GM21381 (cell line): Measurements from ENCODE around the gene RNF41.
"Not testable (repeated sequence)": the region's sequence is repeated elsewhere in the genome, so short reads cannot be mapped to it uniquely, and the experiment has no call there.

Source experiments
- ATAC-seq: cut with Tn5 transposase; IDR thresholded peaks from one replicate; pipeline ENCODE4 v1.9.1; 2021; ENCODE audit warnings: mild to moderate bottlenecking, moderate library complexity; ENCODE audit not compliant: unreplicated experiment

Gene RNF41

GRCh38 chr12:56221757-56222530 lies at the start of gene RNF41:
Gene RNF41, minus strand, starts transcription at chr12:56221922. Its CDS starts 7,875 bp downstream, at chr12:56214047.
- ATAC-seq = peak; percentile 76

GRCh38 chr12:56271031-56271430 lies 49.3 kb upstream of the RNF41 start:
- ATAC-seq = no peak

- ATAC-seq = no peak
These were observed 45.8 kb upstream of the RNF41 start for GRCh38 chr12:56267443-56268071.

GRCh38 chr12:56266693-56267442 lies 45.1 kb upstream of the RNF41 start, which contains the start of gene COQ10A:
Gene COQ10A, plus strand, starts transcription at chr12:56266942. Its CDS starts 177 bp downstream, at chr12:56267119.
- peak; percentile 91 for ATAC-seq

- not testable (repeated sequence) for ATAC-seq
These were observed 44.5 kb upstream of the RNF41 start for GRCh38 chr12:56266068-56266692.

GRCh38 chr12:56262955-56263354 lies 41.2 kb upstream of the RNF41 start:
- not testable (repeated sequence) for ATAC-seq

- no peak for ATAC-seq
These were observed 39.9 kb upstream of the RNF41 start for GRCh38 chr12:56261503-56262232.

- no peak for ATAC-seq
These were observed 39.2 kb upstream of the RNF41 start for GRCh38 chr12:56260921-56261320.

GRCh38 chr12:56260380-56260779 lies 38.7 kb upstream of the RNF41 start:
- ATAC-seq = no peak

GRCh38 chr12:56258820-56259183 lies 37.1 kb upstream of the RNF41 start:
- no peak for ATAC-seq

GRCh38 chr12:56258068-56258819 lies 36.5 kb upstream of the RNF41 start, which contains the start of gene ANKRD52:
Gene ANKRD52, minus strand, starts transcription at chr12:56258384. Its CDS starts 115 bp downstream, at chr12:56258269.
- peak; percentile 87 for ATAC-seq

DNA sequence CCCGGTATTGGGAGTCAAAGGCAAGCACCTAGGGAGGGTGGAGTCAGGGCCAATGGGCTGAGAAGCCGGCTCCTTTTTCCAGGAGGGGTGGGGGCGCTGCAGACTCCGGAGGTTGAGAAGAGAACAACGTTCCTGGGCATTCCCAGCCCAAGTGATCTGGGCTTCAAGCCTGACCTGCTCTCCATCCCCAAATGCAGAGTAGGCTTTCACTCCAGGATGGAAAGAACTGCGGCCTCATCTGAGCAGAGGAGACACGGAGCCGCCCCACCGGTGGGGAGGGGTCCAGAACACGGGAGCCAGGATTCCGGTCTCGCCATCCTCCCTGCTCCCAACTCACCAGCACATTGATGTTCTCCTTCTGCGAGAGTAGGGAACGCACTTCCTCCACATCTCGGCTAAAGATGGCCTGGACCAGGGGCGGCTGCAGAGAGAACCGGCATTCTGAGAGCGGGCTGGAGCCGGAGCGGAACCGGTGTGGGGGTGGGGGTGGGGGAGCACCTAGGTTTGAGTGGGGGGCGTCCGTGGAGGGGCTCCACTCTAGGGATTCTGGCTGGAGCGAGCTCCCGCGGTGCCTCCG lies 35.9 kb upstream of the RNF41 start:
- no peak for ATAC-seq

DNA sequence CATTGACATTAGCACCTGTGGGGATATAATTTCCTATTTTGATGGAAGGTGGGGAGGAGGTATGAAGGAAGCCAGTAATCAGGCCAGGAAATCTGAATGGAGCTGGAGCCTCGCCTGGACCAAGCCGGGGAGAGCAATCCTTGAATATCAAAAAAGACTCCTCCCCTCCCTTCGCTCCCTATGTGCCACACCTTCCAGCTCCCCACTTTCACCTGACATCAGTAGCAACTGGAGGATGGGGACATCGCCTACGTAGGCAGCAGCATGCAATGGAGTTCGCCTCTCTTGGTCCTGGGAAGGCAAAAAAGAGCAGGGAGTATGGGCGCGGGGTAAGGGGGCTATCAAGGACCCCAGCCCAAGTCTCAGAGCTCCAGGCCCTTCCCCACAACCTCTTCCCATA lies 35.3 kb upstream of the RNF41 start:
- no peak for ATAC-seq

GRCh38 chr12:56256326-56256960 lies 34.7 kb upstream of the RNF41 start:
- ATAC-seq = no peak

GRCh38 chr12:56255671-56256070 lies 33.9 kb upstream of the RNF41 start:
- no peak for ATAC-seq

GRCh38 chr12:56253091-56253490 lies 31.4 kb upstream of the RNF41 start:
- ATAC-seq = no peak

GRCh38 chr12:56252649-56253048 lies 30.9 kb upstream of the RNF41 start:
- ATAC-seq = no peak

GRCh38 chr12:56248711-56249110 lies 27.0 kb upstream of the RNF41 start:
- no peak for ATAC-seq

GRCh38 chr12:56247923-56248322 lies 26.2 kb upstream of the RNF41 start:
- no peak for ATAC-seq
